K562 (cell line): Measurements from ENCODE around the gene NAT10. TPM values are rescaled to one million over a fixed set of nuclear protein-coding genes. Genes with fewer than 3 reads are reported as not detected.

Experiments used
- CBX2 ChIP-seq: fragments of 200-600 bp; sonication (generic); IDR thresholded peaks from one replicate; pipeline ENCODE4 v1.6.1; 2012; ENCODE audit warnings: mild to moderate bottlenecking, low read length, inconsistent platforms; ENCODE audit not compliant: insufficient read depth, poor library complexity, severe bottlenecking
- CEBPB ChIP-seq: fragments of 450-650 bp; IDR thresholded peaks from 2 replicates; pipeline ENCODE4 v1.6.1; 2016; ENCODE audit warnings: missing genetic modification characterization, missing compliant biosample characterization
- JUN ChIP-seq, 2 experiments: sonication (generic) in 1 of 2; formaldehyde crosslinking in 1 of 2; IDR thresholded peaks; 2 replicates each; pipeline versions ENCODE4 v1.6.1 to v1.8.0; 2012 to 2022; ENCODE audit warnings: borderline replicate concordance in 2 of 2, mild to moderate bottlenecking in 2 of 2, improper control_type of control experiment in 1 of 2, low read depth in 1 of 2, low read length in 1 of 2, missing genetic modification reagents in 1 of 2
- NCOA1 ChIP-seq: fragments of 450-650 bp; IDR thresholded peaks from 2 replicates; pipeline ENCODE4 v1.6.1; 2016; ENCODE audit warnings: low read depth
- POLR2AphosphoS5 ChIP-seq: IDR thresholded peaks from 2 replicates; pipeline ENCODE4 v1.6.1; 2011; ENCODE audit warnings: mild to moderate bottlenecking, low read depth, low read length, moderate library complexity; ENCODE audit not compliant: control insufficient read depth, insufficient read depth
- PTBP1 ChIP-seq: fragments of 200-400 bp; formaldehyde crosslinking; IDR thresholded peaks from 2 replicates; pipeline ENCODE4 v1.6.1; 2017; ENCODE audit warnings: low read depth, low read length
- RBBP5 ChIP-seq: fragments of 200-600 bp; sonication (generic); IDR thresholded peaks from 2 replicates; pipeline ENCODE4 v1.6.1; 2012; ENCODE audit warnings: borderline replicate concordance, mild to moderate bottlenecking, low read length, control low read depth, inconsistent platforms; ENCODE audit not compliant: insufficient read depth, poor library complexity, severe bottlenecking
- SPI1 ChIP-seq: IDR thresholded peaks from 2 replicates; pipeline ENCODE4 v1.6.1; 2011; ENCODE audit warnings: low read depth, low read length, control low read depth, borderline replicate concordance
- TEAD2 ChIP-seq: fragments of 450-650 bp; IDR thresholded peaks from 2 replicates; pipeline ENCODE4 v1.6.1; 2016; ENCODE audit warnings: missing genetic modification characterization, control low read depth, missing compliant biosample characterization
- ZNF318 ChIP-seq, 2 experiments: fragments of 450-650 bp; IDR thresholded peaks; 2 replicates each; pipeline ENCODE4 v1.6.1; 2016; ENCODE audit warnings: mild to moderate bottlenecking in 2 of 2, borderline replicate concordance in 1 of 2, low read depth in 1 of 2, moderate library complexity in 1 of 2
- ZNF445 ChIP-seq: fragments of 250-450 bp; sonication (Bioruptor Pico); IDR thresholded peaks from 2 replicates; pipeline ENCODE4 v1.4.0; 2020; ENCODE audit warnings: low read depth, mild to moderate bottlenecking, moderate library complexity
- ZNF551 ChIP-seq: fragments of 250-450 bp; sonication (Bioruptor Pico); IDR thresholded peaks from 2 replicates; pipeline ENCODE4 v1.5.0; 2021; ENCODE audit warnings: mild to moderate bottlenecking, moderate library complexity
- ZSCAN29 ChIP-seq: fragments of 450-650 bp; IDR thresholded peaks from 2 replicates; pipeline ENCODE4 v1.6.1; 2017
- polyA plus RNA-seq, 8 experiments: library from polyadenylated mRNA; depleted of rRNA in 4 of 8; stranded (reverse) in 5 of 8; unstranded in 3 of 8; fragments of >200 nt; fragmentation: Nextera tagmentation in 2 of 8; fragmentation: Illumina TruSeq in 1 of 8; extraction: Ambion mirVana in 2 of 8; extraction: Trizol in 1 of 8; gene quantifications; 2 replicates each; pipeline versions ENCODE4 v1.2.1 to v1.2.3, GENCODE V29; 2011 to 2014; ENCODE audit warnings: inconsistent platforms in 1 of 8, missing spikeins in 1 of 8
- total RNA-seq, 7 experiments: library from RNA; depleted of rRNA in 6 of 7; stranded (reverse); fragments of >200 nt in 6 of 7; fragmentation: Illumina TruSeq in 2 of 7; extraction: Trizol in 2 of 7; gene quantifications; 2 replicates each; pipeline versions ENCODE4 v1.2.1 to v1.2.3, GENCODE V29; 2011 to 2021; ENCODE audit warnings: low replicate concordance in 1 of 7
- TF ChIP-seq, protein P1 (sequence below): sonication (generic); formaldehyde crosslinking; IDR thresholded peaks from 2 replicates; pipeline ENCODE4 v1.8.1; 2023; ENCODE audit warnings: mild to moderate bottlenecking, missing genetic modification reagents
- TF ChIP-seq, protein P2 (sequence below): fragments of 450-650 bp; formaldehyde crosslinking; IDR thresholded peaks from 2 replicates; pipeline ENCODE4 v1.4.0; 2022; ENCODE audit warnings: missing genetic modification characterization

NAT10 gene
- total and polyA plus RNA-seq, 9 of the 15 experiments (the other 6 are each of a cell fraction or from before 2014, with no cell fraction given): 55.4 to 125 (median 86.3) TPM

GRCh38 chr11:34174412-34175041 is 69.1 kb downstream of the NAT10 start (continued):
- TF ChIP-seq ZNF318 (IDR thresholded peaks at IDR 0.05; ENCODE audit: borderline replicate concordance in 1 of 2, low read depth in 1 of 2): no peak
- no peak for TF ChIP-seq SPI1
- TF ChIP-seq ZNF551 (CRISPR knock-in tag): no peak
- TF ChIP-seq TEAD2 (tag): no peak
- TF ChIP-seq PTBP1: no peak
- TF ChIP-seq NCOA1: 0 out of 2 replicates have a peak, but pooled peaks have one; percentile 15
- TF ChIP-seq, protein P1, sequence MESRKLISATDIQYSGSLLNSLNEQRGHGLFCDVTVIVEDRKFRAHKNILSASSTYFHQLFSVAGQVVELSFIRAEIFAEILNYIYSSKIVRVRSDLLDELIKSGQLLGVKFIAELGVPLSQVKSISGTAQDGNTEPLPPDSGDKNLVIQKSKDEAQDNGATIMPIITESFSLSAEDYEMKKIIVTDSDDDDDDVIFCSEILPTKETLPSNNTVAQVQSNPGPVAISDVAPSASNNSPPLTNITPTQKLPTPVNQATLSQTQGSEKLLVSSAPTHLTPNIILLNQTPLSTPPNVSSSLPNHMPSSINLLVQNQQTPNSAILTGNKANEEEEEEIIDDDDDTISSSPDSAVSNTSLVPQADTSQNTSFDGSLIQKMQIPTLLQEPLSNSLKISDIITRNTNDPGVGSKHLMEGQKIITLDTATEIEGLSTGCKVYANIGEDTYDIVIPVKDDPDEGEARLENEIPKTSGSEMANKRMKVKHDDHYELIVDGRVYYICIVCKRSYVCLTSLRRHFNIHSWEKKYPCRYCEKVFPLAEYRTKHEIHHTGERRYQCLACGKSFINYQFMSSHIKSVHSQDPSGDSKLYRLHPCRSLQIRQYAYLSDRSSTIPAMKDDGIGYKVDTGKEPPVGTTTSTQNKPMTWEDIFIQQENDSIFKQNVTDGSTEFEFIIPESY (CRISPR knock-in tag): peak; percentile 54; the same call in 1 of the 2 replicates
- no peak for TF ChIP-seq POLR2AphosphoS5
- TF ChIP-seq RBBP5: no peak
- TF ChIP-seq CEBPB (tag): no peak
- TF ChIP-seq CBX2: no peak
- TF ChIP-seq ZSCAN29: no peak
- TF ChIP-seq ZNF445 (CRISPR knock-in tag): no peak
- TF ChIP-seq, protein P2, sequence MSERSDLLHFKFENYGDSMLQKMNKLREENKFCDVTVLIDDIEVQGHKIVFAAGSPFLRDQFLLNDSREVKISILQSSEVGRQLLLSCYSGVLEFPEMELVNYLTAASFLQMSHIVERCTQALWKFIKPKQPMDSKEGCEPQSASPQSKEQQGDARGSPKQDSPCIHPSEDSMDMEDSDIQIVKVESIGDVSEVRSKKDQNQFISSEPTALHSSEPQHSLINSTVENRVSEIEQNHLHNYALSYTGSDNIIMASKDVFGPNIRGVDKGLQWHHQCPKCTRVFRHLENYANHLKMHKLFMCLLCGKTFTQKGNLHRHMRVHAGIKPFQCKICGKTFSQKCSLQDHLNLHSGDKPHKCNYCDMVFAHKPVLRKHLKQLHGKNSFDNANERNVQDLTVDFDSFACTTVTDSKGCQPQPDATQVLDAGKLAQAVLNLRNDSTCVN: no peak
- TF ChIP-seq JUN (IDR thresholded peaks at IDR 0.05; ENCODE audit: borderline replicate concordance, low read depth, low read length): no peak
- TF ChIP-seq JUN (CRISPR knock-in tag; IDR thresholded peaks at IDR 0.05; ENCODE audit: borderline replicate concordance): no peak
